Spleen (tissue), 11 donors: ENCODE results near the gene CFP. TPM values are rescaled to one million over a fixed set of nuclear protein-coding genes. Genes with fewer than 3 reads are reported as not detected.
A peak's percentile ranks its signal among the peaks of the same experiment; 100 is the strongest.

Source experiments
- DNase-seq: peaks from one replicate; pipeline ENCODE4 v3.0.0-alpha.2; 2020
- H3K27ac ChIP-seq, 8 donors: fragments of 200-600 bp; sonication (generic) in 7 of 8; 1 replicate in 4 of 8; 2 replicates in 4 of 8; pipeline versions ENCODE4 v1.5.0 to v1.8.0; 2016 to 2021; ENCODE audit warnings: inconsistent platforms in 4 of 8, mild to moderate bottlenecking in 4 of 8, moderate library complexity in 1 of 8
- H3K27me3 ChIP-seq, 7 donors: fragments of 200-600 bp; sonication (generic) in 6 of 7; replicated peaks in 1 of 7; 1 replicate in 4 of 7; 2 replicates in 3 of 7; pipeline versions ENCODE4 v1.5.0 to v1.8.0; 2016 to 2021; ENCODE audit warnings: inconsistent platforms in 3 of 7, mild to moderate bottlenecking in 1 of 7
- H3K36me3 ChIP-seq, 6 donors: fragments of 200-600 bp; sonication (generic) in 5 of 6; 1 replicate in 4 of 6; 2 replicates in 2 of 6; pipeline versions ENCODE4 v1.5.0 to v1.8.0; 2016 to 2021; ENCODE audit warnings: inconsistent platforms in 2 of 6
- H3K4me1 ChIP-seq, 6 donors: fragments of 200-600 bp; sonication (generic) in 5 of 6; 1 replicate in 3 of 6; 2 replicates in 3 of 6; pipeline versions ENCODE4 v1.5.0 to v1.8.0; 2016 to 2021; ENCODE audit warnings: inconsistent platforms in 3 of 6
- H3K4me3 ChIP-seq, 8 donors: fragments of 200-600 bp; sonication (generic) in 7 of 8; 1 replicate in 4 of 8; 2 replicates in 4 of 8; pipeline versions ENCODE4 v1.5.0 to v1.8.0; 2016 to 2021; ENCODE audit warnings: inconsistent platforms in 4 of 8, mild to moderate bottlenecking in 4 of 8, moderate library complexity in 2 of 8
- H3K9me3 ChIP-seq, 8 donors: fragments of 200-600 bp; sonication (generic) in 7 of 8; 1 replicate in 4 of 8; 2 replicates in 4 of 8; pipeline versions ENCODE4 v1.5.0 to v1.8.0; 2016 to 2021; ENCODE audit warnings: inconsistent platforms in 4 of 8
- CTCF ChIP-seq, 11 experiments: fragments of 200-600 bp in 7 of 11; fragments of 450-650 bp in 4 of 11; sonication (generic) in 4 of 11; IDR thresholded peaks in 8 of 11; conservative IDR thresholded peaks in 3 of 11; 1 replicate in 7 of 11; 2 replicates in 4 of 11; pipeline versions ENCODE4 v1.4.0 to v1.8.0; 2016 to 2021; ENCODE audit warnings: antibody characterized with exemption in 11 of 11, inconsistent platforms in 4 of 11, mild to moderate bottlenecking in 1 of 11
- POLR2A ChIP-seq, 3 donors: fragments of 450-650 bp; IDR thresholded peaks; one replicate each; pipeline ENCODE4 v1.5.1; 2017; ENCODE audit warnings: antibody characterized with exemption in 3 of 3, mild to moderate bottlenecking in 1 of 3
- POLR2AphosphoS5 ChIP-seq, 3 donors: sonication (generic); formaldehyde crosslinking; IDR thresholded peaks; one replicate each; pipeline ENCODE4 v1.5.1; 2017; ENCODE audit warnings: antibody characterized with exemption in 3 of 3
- WGBS, 5 donors: extraction: QIAGEN DNeasy Blood & Tissue Kit in 3 of 5; methylation state at CpG; one replicate each; pipeline versions ENCODE4 v1.1.5 to v1.1.7; 2013 to 2018; 5-methylcytosine and 5-hydroxymethylcytosine counted together
- intact Hi-C: fragments of 100-400 bp; cut with DNase I; formaldehyde crosslinking; loops from one replicate; pipeline ENCODE4 v1.15.0; 2023; ENCODE audit warnings: low total_unique reads
- polyA plus RNA-seq, 3 donors: library from polyadenylated mRNA; stranded (reverse); fragments of 200-250 nt; gene quantifications; one replicate each; pipeline ENCODE4 v1.2.1, GENCODE V29; 2013
- total RNA-seq, 7 donors: library from RNA; depleted of rRNA in 3 of 7; stranded (reverse); fragments of >200 nt in 3 of 7; fragmentation: NEBNext Ultra II Directional in 4 of 7; extraction: Animal tissue kit (Norgen Biotek cat#: 25700) in 4 of 7; gene quantifications; one replicate each; pipeline versions ENCODE4 v1.1.0 to v1.2.1, GENCODE V29; 2016 to 2021
- donor health status: healthy with polysubstance abuse.
- donor health status: DM: no; HTN: no; CAD: no; lungs with moderate emphysema.
- donor health status: DM: no; HTN: no; CAD: no.
- donor health status: Bipolar disorder and iron deficiency.
- donor health status: healthy.
- donor health status: DM: no; HTN: no; CAD: no.
- donor health status: DM: yes; HTN: yes; CAD: no.

Gene CFP
- total and polyA plus RNA-seq, 10 donors, result 25.3 to 180 (median 115) TPM

GRCh38 chrX:47585273-47585672, 44.5 kb downstream of the CFP start:
- Histone ChIP-seq H3K4me1 (peaks cover 0 to 22% (median 4%) of the 10 kb centered on the region in 6 donors), H3K27ac (no peak overlapping the region), H3K4me3 (no peak overlapping the region), H3K27me3 (peaks cover 0 to 3% (median 0%) of the 10 kb centered on the region in 7 donors), H3K36me3 (peaks cover 0 to 24% (median 1%) of the 10 kb centered on the region in 6 donors), H3K9me3 (no peaks in the 10 kb centered on the region)
- DNase-seq, result no peak
- TF ChIP-seq CTCF (IDR thresholded peaks at IDR 0.05 in 8 of 11, conservative IDR thresholded peaks at IDR 0.05 in 3 of 11) (no peak), POLR2AphosphoS5 (IDR thresholded peaks at IDR 0.05) (no peak), POLR2A (IDR thresholded peaks at IDR 0.05) (no peak)
- WGBS, 5 donors, result 68 to 92% (median 76%) methylated on average over 15 to 16 of the region's 16 CpGs; no CpG with 5 or more reads in 1 of the 5 donors
- intact Hi-C loops, result no loop called here

DNA sequence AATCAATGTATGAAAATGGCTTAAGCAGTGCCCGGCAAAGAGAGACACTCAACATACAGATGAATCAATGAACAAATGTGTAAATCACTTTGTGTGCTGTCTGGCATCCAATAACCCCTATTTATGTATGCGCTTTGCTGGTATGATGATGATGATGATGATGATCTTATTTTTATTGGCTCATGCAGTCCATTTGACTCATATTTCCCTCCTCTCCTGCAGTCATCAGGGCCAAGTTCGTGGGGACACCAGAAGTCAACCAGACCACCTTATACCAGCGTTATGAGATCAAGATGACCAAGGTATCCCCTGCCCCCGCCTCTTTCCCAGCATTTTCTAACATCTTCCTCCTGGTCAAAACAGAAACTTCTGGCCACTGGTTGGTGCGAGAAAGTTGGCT, 45.0 kb downstream of the CFP start:
- 72 to 90% (median 87%) methylated on average over 6 of the region's 6 CpGs for WGBS, 5 donors
- Histone ChIP-seq H3K27ac (no peak overlapping the region), H3K36me3 (peaks cover 0 to 24% (median 1%) of the 10 kb centered on the region in 6 donors)

GRCh38 chrX:47583240-47583861, 46.4 kb downstream of the CFP start:
- Histone ChIP-seq H3K27ac (peak overlapping the region in 6 of 8 donors; percentile 14 to 89 (median 83)), H3K27me3 (peaks cover 0 to 3% (median 0%) of the 10 kb centered on the region in 7 donors), H3K36me3 (peaks cover 0 to 24% (median 1%) of the 10 kb centered on the region in 6 donors), H3K9me3 (no peaks in the 10 kb centered on the region), H3K4me1 (peaks cover 0 to 33% (median 8%) of the 10 kb centered on the region in 6 donors), H3K4me3 (peak overlapping the region in 4 of 8 donors; percentile 13 to 68 (median 42))
- intact Hi-C loops, result no loop called here
- WGBS, 5 donors, result 29 to 59% (median 36%) methylated on average over 8 of the region's 8 CpGs
- no peak for DNase-seq
- TF ChIP-seq POLR2AphosphoS5 (IDR thresholded peaks at IDR 0.05) (no peak), POLR2A (IDR thresholded peaks at IDR 0.05) (no peak), CTCF (IDR thresholded peaks at IDR 0.05 in 8 of 11, conservative IDR thresholded peaks at IDR 0.05 in 3 of 11) (no peak)

More for the DNA sequence above, 45.0 kb downstream of the CFP start:
- DNase-seq, result no peak
- H3K4me3 ChIP-seq, result peak overlapping the region in 1 of 8 donors; percentile 68
- H3K4me1 ChIP-seq, result peaks cover 0 to 22% (median 4%) of the 10 kb centered on the region in 6 donors
- H3K27me3 ChIP-seq, result peaks cover 0 to 3% (median 0%) of the 10 kb centered on the region in 7 donors
- no peaks in the 10 kb centered on the region for H3K9me3 ChIP-seq
- intact Hi-C loops, result no loop called here
- no peak for TF ChIP-seq CTCF (IDR thresholded peaks at IDR 0.05 in 8 of 11, conservative IDR thresholded peaks at IDR 0.05 in 3 of 11)
- no peak for TF ChIP-seq POLR2AphosphoS5 (IDR thresholded peaks at IDR 0.05)
- TF ChIP-seq POLR2A (IDR thresholded peaks at IDR 0.05), result no peak
